Activated CD4-positive, CD25-positive, alpha-beta regulatory T cell (primary cell): Measurements from ENCODE around the gene LUC7L2.
"Not testable (repeated sequence)": the region's sequence is repeated elsewhere in the genome, so short reads cannot be mapped to it uniquely, and the experiment has no call there.

Source experiments
- DNase-seq, 4 experiments: peaks; one replicate each; lab custom pipeline; 2025; lab: John Stamatoyannopoulos, UW

LUC7L2 gene

DNA sequence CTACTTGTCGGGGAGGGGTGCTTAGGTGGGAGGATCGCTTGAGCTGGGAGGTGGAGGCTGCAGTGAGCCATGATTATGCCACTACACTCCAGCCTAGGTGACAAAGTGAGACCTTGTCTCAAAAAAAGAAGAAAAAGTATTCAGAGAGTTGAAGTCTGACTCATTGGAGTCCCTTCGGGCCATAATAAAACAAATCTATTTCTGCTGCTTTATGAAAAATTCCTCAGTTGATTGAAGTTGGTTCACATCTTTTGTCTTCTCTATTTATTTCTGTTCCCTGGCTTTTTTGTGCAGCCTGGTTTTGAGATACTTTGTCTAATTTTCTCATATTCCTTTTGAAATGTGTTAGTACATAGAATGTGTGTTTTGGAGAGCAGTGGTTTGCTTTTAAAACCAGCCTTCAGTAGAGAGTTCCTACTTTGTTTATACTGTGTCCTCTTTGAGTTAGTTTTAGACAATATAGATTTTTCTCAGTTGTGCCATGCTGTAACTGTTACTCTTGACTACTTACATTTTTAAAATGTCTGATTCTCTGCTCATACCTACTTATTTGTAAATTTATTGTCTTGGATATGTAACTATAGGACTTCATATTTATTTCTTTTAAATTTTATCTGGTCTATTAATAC lies 36.7 kb downstream of the LUC7L2 start:
- DNase-seq: no peak

DNA sequence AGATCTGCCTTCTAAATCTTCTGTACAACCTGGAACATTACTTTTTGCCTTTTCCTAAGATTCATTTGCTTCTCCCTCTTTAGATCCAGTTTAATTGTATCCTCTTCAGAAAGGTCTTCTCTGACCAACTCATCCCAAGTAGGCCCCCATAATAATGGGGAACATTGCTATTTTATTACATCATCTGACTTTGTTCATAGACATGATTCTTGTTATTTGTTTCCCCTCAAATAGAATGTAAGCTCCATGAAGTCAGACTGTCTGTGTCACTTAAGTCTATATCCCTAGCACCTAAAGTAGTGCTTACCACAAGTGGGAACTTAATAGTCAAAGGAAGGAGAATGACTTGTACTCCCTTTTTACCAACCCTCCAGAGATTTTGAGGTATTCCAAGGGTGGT lies 37.5 kb downstream of the LUC7L2 start:
- no peak for DNase-seq

DNA sequence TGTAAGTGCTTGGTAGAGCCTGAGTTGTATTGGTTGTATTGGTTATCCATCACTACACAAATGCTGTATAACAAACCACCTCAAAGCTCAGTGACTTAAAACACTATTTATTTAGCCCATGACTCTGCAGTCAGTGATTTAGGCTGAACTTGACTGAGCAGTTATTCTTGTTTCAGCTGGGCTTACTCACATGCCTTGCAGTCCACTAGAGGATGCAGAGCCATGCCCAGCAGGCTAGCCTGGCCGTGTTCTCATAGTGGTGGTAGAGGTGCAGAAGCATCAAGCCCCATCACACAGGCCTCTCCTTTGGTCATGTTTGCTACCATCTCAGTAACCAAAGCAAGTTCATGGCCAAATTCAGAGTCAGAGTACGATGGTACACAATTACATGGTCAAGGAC lies 43.9 kb downstream of the LUC7L2 start:
- no peak for DNase-seq

DNA sequence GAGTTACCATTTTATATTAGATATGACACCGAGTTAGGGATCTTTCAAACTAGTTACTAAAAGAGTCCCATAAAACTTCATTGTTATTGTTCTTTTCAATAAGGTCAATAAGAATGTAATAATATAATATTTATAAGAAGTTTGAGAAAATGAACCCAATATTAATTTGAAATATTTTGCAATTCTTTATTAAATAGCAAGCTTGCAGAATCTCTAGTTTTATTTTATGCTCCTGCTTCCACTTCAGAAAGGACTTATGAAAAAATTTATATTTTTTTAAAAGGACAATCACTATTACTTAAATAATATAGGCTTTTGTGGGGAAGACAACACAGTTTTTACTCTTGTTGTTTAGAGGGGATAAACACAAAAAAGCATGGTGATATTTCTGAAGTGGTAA lies 47.9 kb downstream of the LUC7L2 start:
- no peak for DNase-seq

DNA sequence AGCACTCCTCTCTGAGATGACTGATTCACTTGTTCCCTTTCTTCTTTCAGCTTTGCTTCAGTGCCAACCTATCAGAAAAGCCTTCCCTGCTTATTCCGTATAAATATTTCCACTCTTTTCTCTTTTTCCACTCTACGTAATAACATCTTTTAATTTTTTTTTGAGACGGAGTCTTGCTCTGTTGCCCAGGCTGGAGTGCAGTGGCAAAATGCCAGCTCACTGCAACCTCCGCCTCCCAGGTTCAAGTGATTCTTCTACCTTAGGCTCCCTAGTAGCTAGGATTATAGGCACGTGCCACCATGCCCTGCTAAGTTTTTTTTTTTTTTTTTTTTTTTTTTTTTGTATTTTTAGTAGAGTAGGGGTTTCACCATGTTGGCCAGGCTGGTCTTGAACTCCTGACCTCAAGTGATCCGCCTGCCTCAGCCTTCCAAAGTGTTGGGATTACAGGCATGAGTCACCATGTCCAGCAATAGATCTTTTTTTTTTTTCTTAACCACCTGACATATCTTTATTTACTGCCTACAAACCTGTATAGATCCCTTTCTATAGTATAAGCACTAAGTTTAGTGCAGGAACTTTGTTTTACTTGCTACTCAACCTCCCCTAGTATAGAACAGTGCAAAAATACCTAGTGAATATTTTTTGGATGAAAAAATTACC lies 55.2 kb downstream of the LUC7L2 start:
- DNase-seq: not testable (repeated sequence)

DNA sequence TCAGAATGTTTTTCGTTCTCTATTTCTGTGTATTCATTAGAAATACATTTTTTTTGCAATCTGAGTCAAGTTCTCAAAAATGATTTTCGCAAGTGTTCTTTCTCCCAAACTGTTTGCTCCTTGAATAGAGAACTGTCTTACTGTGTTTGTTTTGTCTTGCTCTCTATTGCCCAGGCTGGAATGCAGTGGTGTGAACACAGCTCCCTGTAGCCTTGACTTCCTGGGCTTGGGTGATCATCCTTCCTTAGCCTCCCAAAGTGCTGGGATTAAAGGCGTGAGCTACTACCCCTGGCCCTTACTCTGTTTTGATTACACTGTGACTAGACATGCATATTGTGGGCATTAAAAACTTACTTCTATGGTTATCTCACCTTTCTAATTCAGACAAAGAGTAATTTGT lies 56.7 kb downstream of the LUC7L2 start:
- DNase-seq: no peak

DNA sequence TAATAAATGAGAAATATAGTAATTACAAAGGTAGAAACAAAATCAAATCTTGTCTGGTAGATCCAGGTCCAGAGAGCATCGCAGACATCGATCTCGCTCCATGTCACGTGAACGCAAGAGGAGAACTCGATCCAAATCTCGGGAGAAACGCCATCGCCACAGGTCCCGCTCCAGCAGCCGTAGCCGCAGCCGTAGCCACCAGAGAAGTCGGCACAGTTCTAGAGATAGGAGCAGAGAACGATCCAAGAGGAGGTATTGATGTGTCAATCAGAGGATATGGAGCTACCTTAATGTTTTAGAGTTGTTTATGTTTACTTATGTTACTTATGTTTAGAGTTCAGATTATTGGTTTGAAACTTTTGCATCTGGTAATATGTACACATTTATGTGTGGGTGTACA lies 57.8 kb downstream of the LUC7L2 start:
- no peak for DNase-seq

DNA sequence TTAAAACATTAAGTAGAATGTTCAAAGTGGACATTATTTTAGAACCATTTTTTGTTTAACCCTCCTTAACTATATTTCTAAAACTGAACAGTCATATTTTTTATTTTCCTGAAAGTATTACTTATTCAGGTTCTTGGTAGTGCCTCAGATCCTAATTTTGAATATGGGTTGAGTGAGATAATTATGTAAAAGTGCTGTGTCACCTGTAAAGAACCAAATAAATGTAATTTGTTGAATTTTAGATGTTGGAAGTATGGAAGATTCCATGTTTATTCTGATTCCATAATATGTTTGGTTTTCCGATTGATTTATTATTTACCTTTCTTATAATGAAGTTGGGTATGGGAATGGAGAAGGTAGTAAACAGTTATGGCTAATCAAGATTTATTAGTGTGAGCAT lies 61.4 kb downstream of the LUC7L2 start:
- DNase-seq: no peak

DNA sequence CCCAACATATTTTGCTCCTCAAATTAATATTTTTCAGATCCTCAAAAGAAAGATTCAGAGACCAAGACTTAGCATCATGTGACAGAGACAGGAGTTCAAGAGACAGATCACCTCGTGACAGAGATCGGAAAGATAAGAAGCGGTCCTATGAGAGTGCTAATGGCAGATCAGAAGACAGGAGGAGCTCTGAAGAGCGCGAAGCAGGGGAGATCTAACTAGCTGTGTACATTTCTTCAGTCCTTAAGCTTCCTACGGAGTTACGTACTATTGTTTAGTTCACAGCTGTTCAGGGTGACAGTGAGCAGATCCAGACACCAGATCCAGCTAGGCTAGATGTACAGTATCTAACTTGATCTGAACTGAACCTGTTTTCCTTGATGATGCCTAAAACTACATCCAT lies 62.4 kb downstream of the LUC7L2 start:
- DNase-seq: no peak

DNA sequence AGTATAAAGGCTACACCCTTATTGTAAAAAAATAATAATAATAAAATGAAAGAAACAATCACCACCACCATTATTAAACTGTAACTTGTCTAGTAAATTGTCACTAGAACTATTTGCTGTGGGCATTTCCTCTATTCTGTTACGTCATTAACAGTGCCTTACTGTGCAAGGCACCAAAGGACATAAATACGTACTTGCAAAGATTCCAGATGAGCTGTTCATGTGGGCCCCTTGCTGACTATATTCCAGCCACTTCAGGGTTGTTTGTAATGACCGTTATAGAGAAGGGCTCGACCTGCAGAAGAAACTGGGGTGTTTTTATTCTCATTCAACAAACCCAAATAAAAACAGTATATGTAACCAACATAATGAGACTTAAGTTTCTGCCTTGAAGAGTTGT lies 63.4 kb downstream of the LUC7L2 start:
- no peak for DNase-seq

DNA sequence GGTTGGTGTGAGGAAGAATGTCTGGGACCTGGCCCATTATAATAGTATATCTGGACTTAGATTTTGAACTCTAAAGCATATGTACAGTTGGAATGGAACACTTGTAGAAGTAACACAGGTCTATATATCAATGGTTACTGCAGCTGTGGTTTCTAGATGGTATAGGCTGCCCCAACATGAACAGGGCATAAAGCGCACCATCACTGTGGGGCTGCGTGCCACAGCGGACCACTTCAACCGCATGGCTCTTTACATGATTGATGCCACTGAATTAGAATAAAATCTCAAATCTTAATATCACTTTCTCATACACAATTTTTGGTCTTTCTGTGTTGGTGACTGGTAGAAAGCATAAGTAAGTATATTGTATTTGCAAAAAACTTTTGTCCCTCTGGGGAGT lies 64.3 kb downstream of the LUC7L2 start:
- no peak for DNase-seq

DNA sequence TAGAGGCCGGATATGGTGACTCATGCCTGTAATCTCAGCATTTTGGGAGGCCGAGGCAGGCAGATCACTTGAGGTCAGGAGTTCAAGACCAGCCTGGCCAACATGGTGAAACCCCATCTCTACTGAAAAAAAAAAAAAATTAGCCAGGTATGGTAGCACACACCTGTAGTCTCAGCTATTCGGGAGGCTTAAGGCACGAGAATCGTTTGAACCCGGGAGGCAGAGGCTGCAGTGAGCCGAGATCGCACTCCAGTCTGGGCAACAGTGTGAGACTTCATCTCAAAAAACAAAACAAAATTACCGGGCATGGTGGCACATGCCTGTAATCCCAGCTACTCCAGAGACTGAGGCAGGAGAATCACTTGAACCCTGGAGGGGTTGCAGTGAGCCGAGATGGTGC lies 66.0 kb downstream of the LUC7L2 start:
- not testable (repeated sequence) for DNase-seq

DNA sequence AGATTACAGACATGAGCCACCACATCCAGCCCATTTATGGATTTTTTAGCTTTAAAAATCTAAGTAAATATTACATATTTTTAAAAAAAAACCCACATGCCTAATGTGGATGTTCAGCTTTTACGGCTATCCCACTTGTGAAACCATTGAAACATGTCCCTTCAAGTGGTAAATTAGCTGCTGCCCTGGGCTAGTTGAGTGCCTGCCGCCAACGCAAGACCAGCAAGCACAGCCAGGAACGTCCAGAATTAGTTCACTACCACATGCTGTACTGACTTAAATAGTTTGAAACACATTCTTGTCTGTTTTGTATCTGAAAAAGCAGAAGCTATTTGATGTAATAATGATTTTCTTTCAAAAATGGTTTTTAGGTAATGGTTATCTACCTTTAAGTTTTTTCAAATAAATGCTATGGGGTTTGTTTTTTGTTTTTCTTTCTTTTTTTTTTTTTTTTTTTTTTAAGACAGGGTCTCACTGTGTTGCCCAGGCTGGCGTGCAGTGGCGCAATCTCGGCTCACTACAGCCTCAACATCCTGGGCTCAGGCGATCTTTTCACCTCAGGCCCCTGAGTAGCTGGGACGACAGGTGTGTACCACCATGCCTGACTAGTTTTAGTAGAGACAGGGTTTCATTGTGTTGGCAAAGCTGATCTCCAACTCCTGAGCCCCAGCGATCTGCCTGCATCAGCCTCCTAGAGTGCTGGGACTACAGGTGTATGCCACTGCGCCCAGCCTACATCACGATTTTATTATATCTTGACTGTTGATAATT lies 66.7 kb downstream of the LUC7L2 start:
- no peak for DNase-seq

DNA sequence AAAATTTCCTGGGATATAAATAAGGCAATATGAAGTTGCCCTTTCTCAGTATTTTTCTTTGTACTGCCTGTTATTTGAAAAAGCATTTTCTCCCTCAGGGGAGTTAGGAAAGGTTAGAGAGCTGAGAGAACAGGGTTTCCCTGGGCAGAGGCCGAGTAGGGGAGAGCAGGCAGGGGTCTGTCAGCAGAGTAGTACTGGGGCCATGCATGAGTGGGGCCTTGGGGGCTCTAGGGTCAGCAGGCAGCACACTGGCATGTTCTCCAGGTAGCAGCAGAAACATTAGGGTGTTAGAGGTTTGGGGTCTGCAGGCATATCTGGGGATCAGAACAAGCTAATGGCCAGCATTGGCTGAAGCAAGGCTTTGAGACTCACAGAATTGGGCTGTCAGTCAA lies 67.3 kb downstream of the LUC7L2 start:
- no peak for DNase-seq

DNA sequence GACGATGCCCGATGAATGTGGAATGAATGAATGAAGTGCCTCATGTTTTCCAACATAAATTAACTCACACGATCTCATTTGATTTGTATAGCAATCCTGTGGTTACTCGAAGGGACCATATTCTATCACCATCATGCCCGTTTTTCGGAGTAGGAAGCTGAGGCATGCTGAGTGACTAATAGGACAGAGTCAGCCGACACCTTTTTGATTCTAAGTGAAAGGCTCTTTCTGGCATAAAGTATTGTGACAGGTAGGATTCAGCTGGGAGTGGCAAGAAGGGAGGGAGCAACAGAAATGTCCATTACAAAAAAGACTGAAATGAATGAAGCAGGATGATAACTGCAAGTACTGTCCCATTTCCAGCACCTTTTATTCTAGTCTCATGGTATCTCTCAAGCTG lies 68.1 kb downstream of the LUC7L2 start:
- no peak for DNase-seq

DNA sequence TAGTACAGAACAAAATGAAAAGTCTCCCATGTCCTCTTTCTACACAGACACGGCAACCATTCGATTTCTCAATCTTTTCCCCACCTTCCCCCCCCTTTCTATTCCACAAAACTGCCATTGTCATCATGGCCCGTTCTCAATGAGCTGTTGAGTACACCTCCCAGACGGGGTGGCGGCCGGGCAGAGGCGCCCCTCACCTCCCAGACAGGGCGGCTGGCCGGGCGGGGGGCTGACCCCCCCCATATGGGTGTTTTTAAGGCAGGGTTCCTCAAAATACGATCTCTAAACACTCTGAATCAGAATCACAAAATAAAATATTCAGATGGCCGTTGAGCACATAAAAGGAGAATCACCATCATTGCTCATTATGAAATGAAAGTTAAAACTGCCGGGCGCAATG lies 70.0 kb downstream of the LUC7L2 start:
- not testable (repeated sequence) for DNase-seq

DNA sequence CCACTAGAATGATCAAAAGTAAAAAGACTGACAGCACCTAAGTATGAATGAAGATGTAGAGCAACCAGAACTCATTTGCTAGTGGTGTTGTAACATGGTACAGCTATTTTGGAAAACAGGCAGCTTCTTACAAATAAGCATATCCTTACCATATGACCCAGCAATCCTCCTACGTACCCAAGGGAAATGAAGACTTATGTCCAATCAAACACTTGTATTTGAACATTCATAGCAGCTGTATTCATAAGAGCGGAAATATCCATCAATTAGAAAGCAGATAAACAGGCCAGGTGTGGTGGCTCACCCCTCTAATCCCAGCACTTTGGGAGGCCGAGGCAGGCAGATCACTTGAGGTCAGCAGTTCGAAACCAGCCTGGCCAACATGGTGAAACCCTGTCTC lies 70.7 kb downstream of the LUC7L2 start:
- DNase-seq: no peak

DNA sequence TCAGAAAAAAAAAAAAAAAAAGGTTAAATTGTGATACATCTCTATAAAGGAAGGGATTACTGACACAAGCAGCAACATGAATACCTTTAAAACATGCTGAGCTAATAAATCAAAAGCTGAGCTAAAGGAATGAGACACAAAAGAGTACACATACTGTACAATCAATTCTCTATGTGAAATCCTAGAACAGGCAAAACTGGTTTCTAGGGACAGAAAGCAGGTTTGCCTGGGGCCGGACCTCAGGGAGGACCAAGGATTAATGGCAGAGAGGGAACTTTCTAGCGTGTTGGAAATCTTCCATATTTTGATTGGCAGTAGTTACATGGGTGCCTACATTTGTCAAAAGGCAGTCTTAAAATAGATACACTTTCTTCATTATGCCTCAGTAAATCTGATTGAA lies 71.3 kb downstream of the LUC7L2 start:
- DNase-seq: no peak

DNA sequence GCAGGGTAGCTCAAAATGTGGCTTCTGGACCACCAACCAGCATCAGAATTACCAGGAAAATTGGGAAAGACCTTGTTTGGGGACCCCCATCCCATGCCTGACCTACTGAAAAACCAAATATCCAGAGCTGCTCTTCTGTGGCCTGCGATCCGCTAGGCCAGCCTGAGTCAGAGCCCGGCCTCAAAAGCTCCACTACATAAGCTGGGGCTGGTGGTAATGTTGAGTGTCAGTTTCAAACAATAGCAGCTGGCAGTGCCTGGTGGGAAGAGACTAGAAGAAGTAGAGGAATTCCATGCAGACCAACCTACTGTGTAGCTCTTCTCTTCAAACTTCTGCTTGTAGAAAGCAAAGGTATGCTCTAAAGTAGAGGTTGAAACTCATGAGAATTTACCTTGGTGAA lies 71.8 kb downstream of the LUC7L2 start:
- no peak for DNase-seq

DNA sequence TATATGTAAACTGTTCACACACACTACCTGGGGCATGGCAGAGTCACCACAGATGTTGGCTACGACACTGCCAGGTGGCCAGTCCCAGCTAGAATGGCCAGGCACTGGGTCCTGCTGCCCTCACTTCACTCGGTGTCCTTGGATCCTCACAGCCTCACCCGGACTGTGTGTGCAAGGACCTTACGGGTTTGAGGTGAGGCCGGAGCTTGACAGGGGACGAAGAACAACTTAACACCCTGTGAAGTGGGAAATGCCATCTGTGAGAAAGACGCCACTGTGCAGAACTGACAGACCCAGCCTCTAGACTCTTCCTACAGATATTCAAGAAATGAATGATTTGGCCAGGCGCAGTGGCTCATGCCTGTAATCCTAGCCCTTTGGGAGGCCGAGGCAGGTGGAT lies 77.1 kb downstream of the LUC7L2 start:
- no peak for DNase-seq

DNA sequence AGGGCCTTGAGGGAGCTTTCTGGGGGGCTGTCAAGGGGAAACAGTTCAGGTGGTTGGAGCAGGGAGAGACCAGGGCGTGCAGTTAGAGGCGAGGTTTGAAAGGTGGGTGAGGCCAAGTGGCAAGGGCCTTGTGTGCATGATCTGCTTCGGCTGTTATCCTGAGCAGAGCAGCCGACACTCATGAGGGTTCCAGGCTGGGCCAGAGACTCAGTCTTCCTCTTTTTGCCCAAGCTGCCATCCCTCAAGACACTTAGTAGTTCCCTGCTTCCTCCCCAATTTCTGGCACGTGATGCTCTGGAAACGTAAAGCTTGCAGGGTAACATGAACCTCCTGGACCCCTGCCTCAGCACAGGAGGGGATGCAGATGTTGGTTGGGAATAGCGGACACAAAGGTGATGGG lies 79.7 kb downstream of the LUC7L2 start:
- no peak for DNase-seq

DNA sequence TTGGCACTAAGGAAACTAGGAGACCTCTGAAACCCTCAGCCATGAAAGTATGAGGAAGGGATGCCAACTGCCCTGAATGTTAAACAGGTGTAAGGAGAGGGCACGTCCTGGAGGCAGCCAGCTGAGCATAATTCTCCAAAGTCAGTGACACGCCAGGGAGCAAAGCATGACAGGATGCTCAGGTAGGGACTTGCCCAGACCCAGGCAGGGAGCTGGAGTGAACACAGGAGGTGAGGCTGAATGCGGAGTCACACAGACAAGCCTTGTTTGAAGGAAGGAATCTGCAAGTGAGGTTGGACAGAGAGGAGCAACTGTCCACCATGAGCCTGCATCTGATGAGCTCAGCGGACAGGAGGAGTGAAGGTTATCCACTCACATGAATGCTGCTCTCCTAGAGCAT lies 82.3 kb downstream of the LUC7L2 start:
- no peak for DNase-seq

DNA sequence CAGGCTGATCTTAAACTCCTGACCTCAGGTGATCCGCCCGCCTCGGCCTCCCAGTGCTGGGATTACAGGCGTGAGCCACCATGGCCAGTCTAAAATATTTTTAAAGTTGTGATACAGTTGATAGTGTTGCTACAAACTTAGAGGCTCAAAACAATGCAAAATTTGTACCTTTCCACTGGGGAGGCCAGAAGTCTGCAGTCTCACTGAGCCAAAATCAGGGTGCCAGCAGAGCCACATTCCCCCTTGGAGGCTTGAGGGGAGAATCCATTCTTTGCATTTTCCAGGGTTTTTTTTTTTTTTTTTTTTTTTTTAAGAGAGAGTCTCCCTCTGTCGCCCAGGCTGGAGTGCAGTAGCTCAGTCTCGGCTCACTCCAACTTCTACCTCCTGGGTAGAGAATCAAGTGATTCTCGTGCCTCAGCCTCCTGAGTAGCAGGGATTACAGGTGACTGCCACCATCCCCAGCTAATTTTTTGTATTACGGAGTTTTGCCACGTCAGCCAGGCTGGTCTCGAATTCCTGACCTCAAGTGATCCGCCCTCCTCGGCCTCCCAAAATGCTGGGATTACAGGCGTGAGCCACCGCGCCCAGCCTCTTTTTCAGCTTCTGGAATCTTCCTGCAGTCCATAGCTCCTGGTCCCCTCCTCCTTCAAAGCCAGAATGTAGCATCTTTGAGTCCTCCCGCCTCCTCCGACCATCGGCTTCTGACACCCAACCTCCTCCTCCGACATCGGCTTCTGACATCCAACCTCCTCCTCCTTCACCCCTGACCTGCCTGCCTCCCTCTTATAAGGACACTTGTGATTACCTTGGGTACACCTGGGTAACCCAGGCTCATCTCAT lies 86.6 kb downstream of the LUC7L2 start:
- DNase-seq: no peak
